HUES48 (cell line): ENCODE results near the gene PRAMEF14.
"Not testable (repeated sequence)": the region's sequence is repeated elsewhere in the genome, so short reads cannot be mapped to it uniquely, and the experiment has no call there.

Experiments used
- H3K27ac ChIP-seq: one replicate; pipeline ENCODE4 v1.7.0; 2013; ENCODE audit warnings: low read depth, low read length, inconsistent platforms
- H3K27me3 ChIP-seq: 2 replicates; pipeline ENCODE4 v1.6.1; 2013; ENCODE audit warnings: mild to moderate bottlenecking, low read length; ENCODE audit not compliant: control insufficient read depth, insufficient read depth
- H3K36me3 ChIP-seq: 2 replicates; pipeline ENCODE4 v1.6.1; 2013; ENCODE audit warnings: low read length; ENCODE audit not compliant: control insufficient read depth, insufficient read depth
- H3K4me1 ChIP-seq: 2 replicates; pipeline ENCODE4 v1.6.1; 2013; ENCODE audit warnings: mild to moderate bottlenecking, low read length; ENCODE audit not compliant: control insufficient read depth, insufficient read depth
- H3K4me3 ChIP-seq: 2 replicates; pipeline ENCODE4 v1.5.1; 2013; ENCODE audit warnings: mild to moderate bottlenecking, low read depth, low read length
- H3K9ac ChIP-seq: 2 replicates; pipeline ENCODE4 v1.6.1; 2013; ENCODE audit warnings: mild to moderate bottlenecking, low read depth, low read length, moderate library complexity
- H3K9me3 ChIP-seq: 2 replicates; pipeline ENCODE4 v1.6.1; 2013; ENCODE audit warnings: low read length; ENCODE audit not compliant: control insufficient read depth, insufficient read depth

Gene PRAMEF14

DNA sequence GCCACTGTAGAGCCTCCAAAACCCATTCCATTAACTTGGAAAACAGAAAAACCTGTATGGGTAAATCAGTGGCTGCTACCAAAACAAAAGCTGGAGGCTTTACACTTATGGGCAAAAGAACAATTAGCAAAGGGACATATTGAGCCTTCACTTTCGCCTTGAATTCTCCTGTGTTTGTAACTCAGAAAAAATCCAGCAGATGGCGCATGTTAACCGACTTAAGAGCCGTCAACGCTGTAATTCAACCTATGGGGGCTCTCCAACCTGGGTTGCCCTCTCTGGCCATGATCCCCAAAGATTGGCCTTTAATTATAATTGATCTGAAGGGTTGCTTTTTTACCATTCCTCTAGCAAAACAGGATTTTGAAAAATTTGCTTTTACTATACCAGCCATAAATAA lies 9.8 kb upstream of the PRAMEF14 start:
- not testable (repeated sequence) for H3K4me1 ChIP-seq, H3K9me3 ChIP-seq, H3K9ac ChIP-seq, H3K27ac ChIP-seq, H3K4me3 ChIP-seq, H3K36me3 ChIP-seq, H3K27me3 ChIP-seq

DNA sequence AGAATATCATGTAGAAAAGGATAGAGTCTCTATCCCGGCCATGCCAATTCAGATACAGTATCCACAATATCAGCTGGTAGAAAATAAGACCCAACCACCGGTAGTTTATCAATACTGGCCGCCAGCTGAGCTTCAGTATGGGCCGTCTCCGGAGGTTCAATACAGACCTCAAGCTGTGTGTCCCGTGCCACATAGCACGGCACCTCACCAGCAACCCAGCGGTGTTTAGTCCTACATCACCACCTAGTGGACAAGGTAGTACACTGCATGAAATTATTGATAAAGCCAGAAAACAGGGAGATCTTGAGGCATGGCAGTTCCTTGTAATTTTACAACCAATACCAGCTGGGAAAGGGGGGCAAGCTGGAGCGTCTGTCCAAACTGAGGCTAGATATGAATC lies 7.5 kb upstream of the PRAMEF14 start:
- H3K4me1 ChIP-seq, H3K9ac ChIP-seq, H3K27ac ChIP-seq, H3K36me3 ChIP-seq, H3K4me3 ChIP-seq, H3K27me3 ChIP-seq, H3K9me3 ChIP-seq: not testable (repeated sequence)

DNA sequence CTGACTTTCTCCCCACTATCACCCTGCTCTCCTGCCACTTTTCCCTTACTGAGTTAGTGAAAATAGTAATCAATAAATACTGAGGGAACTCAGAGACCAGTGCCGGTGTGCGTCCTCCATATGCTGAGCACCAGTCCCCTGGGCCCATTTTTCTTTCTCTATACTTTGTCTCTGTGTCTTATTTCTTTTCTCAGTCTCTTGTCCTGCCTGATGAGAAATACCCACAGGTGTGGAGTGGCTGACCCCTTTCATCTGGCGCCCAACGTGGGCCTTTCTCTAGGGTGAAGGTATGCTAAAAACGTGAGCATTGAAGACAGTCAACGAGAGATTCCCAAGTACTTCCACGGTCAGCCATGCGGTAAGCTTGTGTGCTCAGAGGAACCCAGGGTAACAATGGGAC lies 6.5 kb upstream of the PRAMEF14 start:
- not testable (repeated sequence) for H3K27ac ChIP-seq, H3K27me3 ChIP-seq, H3K9me3 ChIP-seq, H3K4me1 ChIP-seq, H3K36me3 ChIP-seq, H3K4me3 ChIP-seq, H3K9ac ChIP-seq

DNA sequence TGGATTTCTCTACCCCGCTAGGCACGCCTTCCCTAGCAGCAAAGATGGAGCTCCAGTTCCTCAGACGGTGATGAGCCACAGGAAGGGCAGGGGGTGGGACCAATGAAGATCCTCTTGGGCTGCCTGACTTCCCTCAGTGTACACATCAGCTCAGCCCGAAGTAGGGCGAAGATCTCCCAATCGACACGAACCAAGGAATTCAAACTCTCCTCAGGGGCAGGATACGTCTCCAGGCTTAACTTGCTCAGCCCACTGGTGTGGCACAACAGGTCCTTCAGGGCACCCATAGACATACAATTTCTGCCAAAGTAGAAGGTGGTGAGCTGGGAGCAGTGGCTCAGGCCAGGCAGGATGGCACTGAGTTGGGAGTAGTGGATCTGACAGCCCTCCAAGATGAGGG lies 4.4 kb downstream of the PRAMEF14 start:
- not testable (repeated sequence) for H3K9me3 ChIP-seq, H3K4me1 ChIP-seq, H3K27me3 ChIP-seq, H3K27ac ChIP-seq, H3K9ac ChIP-seq, H3K36me3 ChIP-seq, H3K4me3 ChIP-seq

DNA sequence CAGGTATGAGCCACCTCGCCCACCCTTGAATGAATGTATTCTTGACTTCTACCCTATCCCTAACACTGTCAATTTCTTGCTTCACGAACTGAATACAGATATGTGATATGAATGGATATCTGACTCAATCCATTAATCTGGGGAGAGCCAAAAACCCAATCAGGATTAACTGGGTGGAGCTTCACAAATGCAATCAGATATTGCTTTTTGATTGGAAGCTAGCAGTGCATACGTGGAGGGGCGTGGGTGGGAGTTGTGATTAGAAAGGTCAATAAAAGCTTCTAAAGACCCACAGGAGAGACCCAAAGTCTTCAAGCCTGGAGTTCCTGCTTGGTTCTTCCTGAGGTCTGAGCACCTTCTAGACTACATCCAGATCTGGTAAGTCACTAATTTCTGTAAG lies 31.7 kb downstream of the PRAMEF14 start, which contains the start of gene PRAMEF15:
Gene PRAMEF15 (plus strand): TSS at position 301 of the 400 bp plus-strand sequence. CDS start 2,827 bp downstream, outside the sequence.
- not testable (repeated sequence) for H3K9ac ChIP-seq, H3K4me1 ChIP-seq, H3K36me3 ChIP-seq, H3K27me3 ChIP-seq, H3K4me3 ChIP-seq, H3K9me3 ChIP-seq, H3K27ac ChIP-seq

DNA sequence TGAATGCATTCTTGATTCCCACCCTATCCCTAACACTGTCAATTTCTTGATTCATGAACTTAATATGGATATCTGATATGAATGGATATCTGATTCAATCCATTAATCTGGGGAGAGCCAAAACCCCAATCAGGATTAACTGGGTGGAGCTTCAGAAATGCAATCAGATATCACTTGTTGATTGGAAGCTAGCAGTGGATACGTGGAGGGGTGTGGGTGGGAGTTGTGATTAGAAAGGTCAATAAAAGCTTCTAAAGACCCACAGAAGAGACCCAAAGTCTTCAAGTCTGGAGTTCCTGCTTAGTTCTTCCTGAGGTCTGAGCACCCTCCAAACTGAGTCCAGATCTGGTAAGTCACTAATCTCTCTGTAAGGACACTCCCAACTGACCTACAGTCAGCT lies 43.7 kb downstream of the PRAMEF14 start, which contains the start of gene PRAMEF33:
Gene PRAMEF33 (plus strand): TSS at position 301 of the 400 bp plus-strand sequence. CDS start 2,416 bp downstream, outside the sequence.
- not testable (repeated sequence) for H3K27me3 ChIP-seq, H3K9ac ChIP-seq, H3K27ac ChIP-seq, H3K4me1 ChIP-seq, H3K9me3 ChIP-seq, H3K36me3 ChIP-seq, H3K4me3 ChIP-seq

DNA sequence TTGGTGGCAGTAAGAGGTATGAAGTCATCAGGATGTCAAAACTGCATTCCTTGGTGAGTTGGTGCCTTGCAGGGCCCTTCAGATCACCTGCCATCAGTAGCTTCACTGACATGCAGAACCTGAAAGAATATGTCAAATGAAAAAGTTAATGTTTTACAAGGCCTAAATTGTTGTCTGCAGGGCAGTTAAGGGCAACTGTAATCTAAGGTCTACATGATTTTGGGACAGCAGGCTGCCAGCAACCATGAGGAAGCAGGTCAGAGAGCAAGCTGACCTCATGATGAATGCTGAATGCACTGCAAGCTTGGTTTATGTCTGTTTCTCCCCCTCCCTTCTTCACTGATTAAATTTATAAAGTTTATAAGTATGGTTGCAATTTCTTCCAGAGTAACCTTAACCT lies 44.7 kb downstream of the PRAMEF14 start:
- not testable (repeated sequence) for H3K9me3 ChIP-seq, H3K4me3 ChIP-seq, H3K9ac ChIP-seq, H3K36me3 ChIP-seq, H3K27ac ChIP-seq, H3K4me1 ChIP-seq, H3K27me3 ChIP-seq

DNA sequence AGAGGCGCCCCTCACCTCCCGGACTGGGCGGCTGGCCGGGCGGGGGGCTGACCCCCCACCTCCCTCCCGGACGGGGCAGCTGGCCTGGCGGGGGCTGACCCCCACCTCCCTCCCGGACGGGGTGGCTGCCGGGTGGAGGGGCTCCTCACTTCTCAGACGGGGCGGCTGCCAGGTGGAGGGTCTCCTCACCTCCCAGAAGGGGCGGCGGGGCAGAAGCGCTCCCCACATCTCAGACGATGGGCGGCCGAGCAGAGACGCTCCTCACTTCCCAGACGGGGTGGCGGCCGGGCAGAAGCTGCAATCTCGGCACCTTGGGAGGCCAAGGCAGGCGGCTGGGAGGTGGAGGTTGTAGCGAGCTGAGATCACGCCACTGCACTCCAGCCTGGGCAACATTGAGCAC lies 48.2 kb downstream of the PRAMEF14 start:
- H3K27ac ChIP-seq = not testable (repeated sequence)

DNA sequence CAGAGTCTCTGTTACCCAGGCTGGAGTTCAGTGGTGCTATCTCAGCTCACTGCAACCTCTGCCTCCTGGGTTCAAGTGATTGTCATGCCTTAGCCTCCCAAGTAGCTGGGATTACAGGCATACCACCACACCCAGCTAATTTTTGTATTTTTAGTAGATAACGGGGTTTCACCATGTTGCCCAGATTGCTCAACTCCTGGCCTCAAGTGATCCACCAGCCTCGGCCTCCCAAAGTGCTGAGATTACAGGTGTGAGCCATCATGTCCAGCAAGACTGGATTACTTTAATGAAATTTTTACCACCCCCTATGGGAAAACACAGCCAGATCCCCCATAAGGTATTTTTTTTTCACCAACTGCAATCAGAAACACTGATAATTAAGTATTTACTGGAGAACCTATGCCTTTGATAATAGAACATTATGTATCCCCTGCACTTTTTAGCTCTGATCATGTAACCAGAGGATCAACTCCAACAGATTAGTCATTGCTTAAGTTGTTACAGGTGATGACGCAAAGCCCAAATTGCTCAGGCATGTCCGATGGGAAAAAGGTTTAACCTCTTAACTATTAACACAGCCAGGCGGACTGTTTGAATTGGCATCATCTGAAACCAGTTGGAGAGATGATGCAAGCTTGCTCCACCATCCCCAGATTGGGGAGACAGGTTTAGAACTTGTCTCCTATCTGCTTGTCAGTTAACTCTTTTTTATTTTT lies 49.6 kb downstream of the PRAMEF14 start:
- H3K9ac ChIP-seq, H3K27me3 ChIP-seq, H3K36me3 ChIP-seq, H3K9me3 ChIP-seq, H3K4me1 ChIP-seq, H3K4me3 ChIP-seq, H3K27ac ChIP-seq: not testable (repeated sequence)

More for the DNA sequence above, 48.2 kb downstream of the PRAMEF14 start:
- not testable (repeated sequence) for H3K4me1 ChIP-seq, H3K9ac ChIP-seq, H3K36me3 ChIP-seq, H3K9me3 ChIP-seq, H3K27me3 ChIP-seq, H3K4me3 ChIP-seq
